ENCODE measurements around the gene SHISA3. TPM values are rescaled to one million over a fixed set of nuclear protein-coding genes. Genes with fewer than 3 reads are reported as not detected.

Gene SHISA3
- total RNA-seq, 4 donors from 2014 or later = 0.68 to 4.6 (median 2.4) TPM

DNA sequence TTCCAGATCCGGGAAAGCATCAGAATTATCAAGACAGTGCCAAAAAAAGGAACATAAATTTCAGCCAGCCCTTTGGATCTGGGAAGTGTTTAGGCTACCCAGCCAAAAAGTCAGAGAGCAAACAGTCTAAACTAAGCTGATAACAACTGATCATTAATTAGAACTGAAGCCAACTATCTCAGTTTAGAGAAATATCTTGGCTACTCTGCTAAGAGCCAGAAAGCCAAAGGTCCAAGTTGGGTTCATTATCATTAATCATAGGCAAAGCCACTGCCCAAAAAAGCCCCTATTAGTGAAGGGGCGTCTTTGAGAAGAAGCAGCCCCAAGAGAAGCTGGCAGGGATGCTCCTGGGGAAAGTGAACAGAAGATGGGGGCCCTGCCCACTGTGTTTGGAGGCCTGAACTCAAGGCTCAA, 37.0 kb upstream of the SHISA3 start:
- TF ChIP-seq, protein P1, sequence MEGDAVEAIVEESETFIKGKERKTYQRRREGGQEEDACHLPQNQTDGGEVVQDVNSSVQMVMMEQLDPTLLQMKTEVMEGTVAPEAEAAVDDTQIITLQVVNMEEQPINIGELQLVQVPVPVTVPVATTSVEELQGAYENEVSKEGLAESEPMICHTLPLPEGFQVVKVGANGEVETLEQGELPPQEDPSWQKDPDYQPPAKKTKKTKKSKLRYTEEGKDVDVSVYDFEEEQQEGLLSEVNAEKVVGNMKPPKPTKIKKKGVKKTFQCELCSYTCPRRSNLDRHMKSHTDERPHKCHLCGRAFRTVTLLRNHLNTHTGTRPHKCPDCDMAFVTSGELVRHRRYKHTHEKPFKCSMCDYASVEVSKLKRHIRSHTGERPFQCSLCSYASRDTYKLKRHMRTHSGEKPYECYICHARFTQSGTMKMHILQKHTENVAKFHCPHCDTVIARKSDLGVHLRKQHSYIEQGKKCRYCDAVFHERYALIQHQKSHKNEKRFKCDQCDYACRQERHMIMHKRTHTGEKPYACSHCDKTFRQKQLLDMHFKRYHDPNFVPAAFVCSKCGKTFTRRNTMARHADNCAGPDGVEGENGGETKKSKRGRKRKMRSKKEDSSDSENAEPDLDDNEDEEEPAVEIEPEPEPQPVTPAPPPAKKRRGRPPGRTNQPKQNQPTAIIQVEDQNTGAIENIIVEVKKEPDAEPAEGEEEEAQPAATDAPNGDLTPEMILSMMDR (IDR thresholded peaks at IDR 0.05; ENCODE audit: low read depth) = no peak

DNA sequence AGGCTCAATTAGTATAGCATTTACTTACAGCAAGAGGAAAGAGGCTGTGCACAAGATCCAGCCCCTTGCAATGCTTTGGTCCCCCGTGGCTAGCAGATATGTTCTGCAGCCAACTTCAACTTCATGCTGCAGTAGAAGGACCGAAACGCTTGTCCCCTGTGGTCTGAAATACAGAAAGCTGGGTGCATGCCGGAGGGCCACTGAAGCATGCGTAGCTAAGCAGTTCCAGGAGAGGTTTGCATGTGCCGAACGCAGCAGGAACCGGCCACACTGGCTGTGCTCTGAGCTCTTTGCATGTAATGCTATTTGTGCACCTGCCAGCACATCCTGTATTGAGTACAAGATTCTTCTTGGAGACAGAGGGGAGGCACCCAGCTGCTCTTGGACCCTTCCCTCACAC, 35.8 kb upstream of the SHISA3 start:
- TF ChIP-seq, protein P1 (IDR thresholded peaks at IDR 0.05; ENCODE audit: low read depth) = no peak

DNA sequence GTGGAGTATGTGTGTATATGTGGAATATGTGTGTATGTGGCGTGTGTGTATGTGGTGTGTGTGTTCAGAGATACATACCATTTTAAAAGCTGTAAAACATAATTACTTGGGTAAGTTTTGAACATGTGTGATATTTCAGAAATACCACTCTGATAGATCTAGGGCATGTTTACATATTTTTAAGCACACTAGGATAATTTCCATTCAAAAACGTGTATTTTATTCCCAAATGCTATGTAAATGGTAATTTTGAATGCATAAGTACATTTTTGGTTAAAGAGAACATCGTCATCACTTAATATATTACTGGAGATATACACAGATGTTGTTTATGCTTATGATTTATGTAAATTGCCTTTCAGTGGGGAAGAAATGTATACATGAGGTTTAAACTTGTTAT, 34.7 kb upstream of the SHISA3 start:
- TF ChIP-seq, protein P1 (IDR thresholded peaks at IDR 0.05; ENCODE audit: low read depth) = no peak

DNA sequence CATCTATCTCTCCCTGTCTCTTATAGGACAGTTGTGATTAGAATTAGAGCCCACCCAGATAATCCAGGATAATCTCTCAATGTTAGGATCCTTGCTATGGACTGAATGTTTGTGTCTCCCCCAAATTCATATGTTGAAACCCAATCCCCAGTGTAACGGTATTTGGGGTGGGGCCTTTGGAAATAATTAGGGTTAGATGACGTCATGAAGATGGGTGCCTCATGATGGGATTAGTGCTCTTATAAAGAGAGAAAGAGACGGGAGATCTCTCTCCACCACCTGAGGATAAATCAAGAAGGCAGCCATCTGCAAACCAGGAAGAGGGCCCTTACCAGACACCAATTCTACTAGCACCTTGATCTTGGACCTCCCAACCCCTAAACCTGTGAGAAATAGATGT, 33.7 kb upstream of the SHISA3 start:
- TF ChIP-seq, protein P1 (IDR thresholded peaks at IDR 0.05; ENCODE audit: low read depth) = no peak

DNA sequence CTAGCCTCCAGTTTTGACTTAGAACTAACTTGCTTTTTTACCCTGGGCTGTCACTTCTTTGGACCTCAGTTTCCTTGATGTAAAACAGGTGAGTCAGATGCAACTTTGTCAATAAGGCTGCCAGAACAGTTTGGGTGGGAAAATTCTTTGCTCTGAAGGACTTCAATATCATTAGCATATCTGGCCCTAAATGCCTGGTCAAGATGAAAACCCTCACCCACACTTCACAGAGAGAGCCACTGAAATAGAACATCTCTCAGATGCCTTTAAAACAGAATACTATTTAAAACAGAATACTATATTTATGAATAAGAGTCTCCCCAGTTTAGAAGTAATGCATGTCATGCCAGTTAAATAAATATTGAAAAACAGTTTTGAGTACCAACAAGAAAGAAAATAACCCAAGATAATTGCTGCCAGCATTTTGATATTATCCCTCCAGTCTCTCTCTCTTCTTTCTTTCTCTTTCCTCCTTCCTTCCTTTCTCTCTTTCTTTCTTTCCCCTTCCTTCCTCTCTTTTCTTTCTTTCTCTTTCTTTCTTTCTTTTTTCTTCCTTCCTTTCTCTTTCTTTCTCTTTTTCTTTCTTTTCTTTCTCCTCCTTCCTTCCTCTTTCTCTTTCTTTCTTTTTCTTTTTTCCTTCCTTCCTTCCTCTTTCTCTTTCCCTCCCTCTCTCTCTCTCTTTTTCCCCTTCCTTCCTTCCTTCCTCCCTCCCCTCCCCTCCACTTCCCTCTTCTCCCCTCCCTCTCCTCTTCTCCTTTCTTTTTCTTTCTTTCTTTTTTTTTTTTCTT, 32.8 kb upstream of the SHISA3 start:
- TF ChIP-seq, protein P1 (IDR thresholded peaks at IDR 0.05; ENCODE audit: low read depth) = no peak

DNA sequence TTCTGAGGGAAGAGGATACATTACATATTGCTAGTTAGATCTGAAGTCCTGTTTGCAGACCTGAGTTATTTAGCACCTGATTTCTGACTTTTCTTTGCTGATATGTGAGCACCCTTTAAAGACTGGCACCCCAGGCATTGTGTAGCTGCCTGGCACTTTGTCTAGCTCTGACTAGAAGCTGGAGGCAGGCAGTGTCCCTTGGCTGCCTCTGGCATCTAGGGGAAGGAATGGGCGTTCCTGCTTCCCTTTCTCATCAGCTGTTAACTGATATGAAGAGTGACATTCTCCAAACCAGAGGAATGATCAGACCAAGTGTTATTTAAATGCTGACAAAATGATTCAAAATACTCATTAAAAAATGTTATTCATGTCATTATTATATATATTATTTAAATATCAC, 30.3 kb upstream of the SHISA3 start:
- TF ChIP-seq, protein P1 (IDR thresholded peaks at IDR 0.05; ENCODE audit: low read depth) = no peak

DNA sequence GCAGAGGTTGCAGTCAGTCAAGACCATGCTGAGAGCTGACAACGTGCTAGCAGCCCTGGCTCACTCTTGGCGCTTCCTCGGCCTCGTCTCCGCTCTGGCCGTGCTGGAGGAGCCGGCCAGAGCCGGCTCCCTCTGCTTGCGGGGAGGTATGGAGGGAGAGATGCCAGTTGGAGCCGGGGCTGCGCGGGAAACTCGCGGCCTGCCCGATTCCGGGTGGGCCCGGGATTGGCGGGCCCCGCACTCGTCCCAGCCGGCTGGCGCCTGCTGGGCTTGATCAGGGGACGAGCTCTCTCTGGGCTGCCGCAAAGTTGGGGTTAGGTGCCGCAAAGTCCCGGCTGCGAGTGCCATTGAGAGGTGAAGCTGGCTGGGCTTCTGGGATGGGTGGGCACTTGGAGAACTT, 27.8 kb upstream of the SHISA3 start:
- TF ChIP-seq, protein P1 (IDR thresholded peaks at IDR 0.05; ENCODE audit: low read depth) = no peak

Data from subcutaneous adipose tissue (tissue), 4 donors.